NCI-H187 (cell line): Measurements from ENCODE around the gene PRKAG2.
A peak's percentile ranks its signal among the peaks of the same experiment; 100 is the strongest.
"Not testable (repeated sequence)": the region's sequence is repeated elsewhere in the genome, so short reads cannot be mapped to it uniquely, and the experiment has no call there.

Source experiments
- DNase-seq, 2 experiments: peaks; one replicate each; lab custom pipeline; 2025; lab: John Stamatoyannopoulos, UW

PRKAG2 gene

DNA sequence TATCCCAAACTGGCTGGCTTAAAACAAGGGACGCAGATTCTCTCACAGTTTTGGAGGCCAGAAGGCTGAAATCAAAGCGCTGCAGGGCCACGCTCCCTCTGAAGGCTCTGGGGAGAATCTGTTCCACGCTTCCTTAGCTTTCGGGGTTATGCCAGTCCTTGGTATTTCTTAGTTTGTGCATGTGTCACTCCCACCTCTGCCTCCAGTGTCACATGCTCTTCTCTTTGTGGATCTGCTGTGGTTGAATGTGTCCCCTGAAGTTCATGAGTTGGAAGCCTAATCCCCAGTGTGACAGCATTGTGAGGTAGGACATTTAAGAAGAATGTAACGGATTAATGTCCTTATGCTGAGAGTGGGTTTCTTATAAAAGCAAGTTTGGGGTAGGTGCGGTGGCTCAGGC lies 327.8 kb downstream of the PRKAG2 start:
- DNase-seq: no peak

DNA sequence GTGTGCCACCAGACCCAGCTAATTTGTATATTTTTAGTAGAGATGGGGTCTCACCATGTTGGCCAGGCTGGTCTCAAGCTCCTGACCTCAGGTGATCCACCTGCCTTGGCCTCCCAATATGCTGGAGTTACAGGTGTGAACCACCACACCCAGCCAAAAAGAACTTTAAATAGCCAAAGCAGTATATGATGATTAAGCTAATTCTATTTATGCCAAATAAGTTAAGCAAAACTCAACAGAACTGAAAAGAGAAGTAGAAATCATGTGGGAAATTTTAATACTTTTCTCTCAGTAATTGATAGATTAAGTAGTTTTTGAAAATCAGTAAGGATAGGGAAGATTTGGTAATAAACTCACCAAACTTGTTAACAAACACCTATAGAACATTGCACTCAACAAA lies 332.7 kb downstream of the PRKAG2 start:
- DNase-seq: no peak

- no peak for DNase-seq
These were observed 334.2 kb downstream of the PRKAG2 start for GRCh38 chr7:151542606-151543130.

DNA sequence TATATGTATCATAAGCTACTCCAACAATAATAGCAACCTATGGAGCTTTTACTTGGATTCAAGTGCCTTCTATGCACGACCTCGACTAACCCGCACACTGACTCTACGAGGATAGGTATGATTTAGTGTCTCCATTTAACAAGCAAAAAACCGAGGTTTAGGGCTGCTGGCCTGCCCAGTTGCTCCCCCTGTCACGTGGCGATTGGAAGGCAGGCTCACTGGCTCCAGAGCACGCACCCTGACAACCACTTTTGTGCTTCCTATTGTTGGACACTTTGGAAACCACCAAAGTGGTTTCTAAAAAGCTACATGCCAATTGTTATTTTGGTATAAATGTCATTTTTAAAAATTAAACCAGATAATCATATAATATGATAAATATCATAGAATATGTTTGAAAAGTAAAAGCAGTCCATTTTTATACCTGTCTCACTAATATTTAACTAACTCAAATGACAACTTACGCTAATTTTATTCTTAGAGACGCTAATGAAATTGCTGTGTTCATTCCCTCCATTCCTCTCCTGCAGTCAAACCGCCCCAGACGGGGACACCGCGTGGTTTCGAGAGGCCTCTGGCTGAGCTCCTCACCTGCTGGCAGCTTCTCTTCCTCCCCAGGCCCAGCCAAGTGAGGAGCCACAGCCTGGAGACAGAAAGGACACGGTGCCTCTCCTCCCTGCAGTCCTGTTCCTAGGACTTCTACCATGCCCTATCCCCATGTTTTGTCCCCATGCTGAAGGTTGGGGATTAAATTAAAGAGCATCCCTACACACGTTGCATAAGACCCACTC lies 335.0 kb downstream of the PRKAG2 start:
- DNase-seq: no peak

DNA sequence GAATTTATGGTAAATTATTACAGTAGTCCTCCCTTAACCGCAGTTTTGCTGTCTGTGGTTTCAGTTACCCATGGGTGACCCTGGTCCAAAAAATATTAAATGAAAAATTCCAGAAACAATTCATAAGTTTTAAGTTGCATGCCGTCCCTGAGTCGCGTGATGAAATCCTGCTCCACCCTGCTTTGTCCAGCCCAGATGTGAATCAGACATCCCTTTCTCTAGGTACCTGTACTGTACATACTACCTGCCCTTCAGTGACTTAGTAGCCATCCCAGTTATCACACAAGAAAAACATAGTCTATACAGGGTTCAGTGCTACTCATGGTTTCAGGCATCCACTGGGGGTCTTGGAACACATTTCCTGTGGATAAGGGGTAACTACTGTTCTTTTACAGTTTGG lies 336.8 kb downstream of the PRKAG2 start:
- no peak for DNase-seq

DNA sequence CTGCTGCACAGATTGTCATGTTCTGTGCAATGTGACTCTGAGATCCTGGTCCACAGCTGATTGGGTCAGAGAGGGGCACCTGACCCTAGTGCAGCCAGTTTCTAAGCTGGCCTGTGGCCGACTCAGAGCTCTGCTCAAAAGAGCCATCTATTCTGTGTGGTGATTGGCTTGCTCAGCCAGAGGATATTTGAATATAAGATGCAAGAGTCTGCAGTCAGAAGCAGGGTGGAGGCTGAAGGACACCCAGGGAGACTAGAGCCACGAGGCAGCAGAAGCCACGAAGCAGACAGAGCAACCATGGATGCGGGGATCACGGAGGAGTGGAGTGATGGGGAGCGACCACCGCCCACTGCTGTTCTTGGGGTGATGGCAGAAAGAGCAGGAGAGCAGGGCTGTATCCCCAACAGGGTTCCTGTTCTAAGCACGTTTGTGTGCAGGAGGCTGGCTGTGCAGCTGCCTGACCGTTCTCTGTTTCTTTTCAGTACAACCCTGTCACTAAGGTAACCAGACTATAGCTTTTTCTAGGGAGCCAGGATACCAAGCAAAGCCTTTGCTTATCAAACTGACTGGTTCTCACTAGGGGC lies 337.7 kb downstream of the PRKAG2 start:
- peak; percentile 21 to 40 for DNase-seq

- no peak for DNase-seq
These were observed 338.9 kb downstream of the PRKAG2 start for GRCh38 chr7:151537818-151538561.

GRCh38 chr7:151536178-151536577 lies 340.7 kb downstream of the PRKAG2 start:
- DNase-seq: not testable (repeated sequence)

DNA sequence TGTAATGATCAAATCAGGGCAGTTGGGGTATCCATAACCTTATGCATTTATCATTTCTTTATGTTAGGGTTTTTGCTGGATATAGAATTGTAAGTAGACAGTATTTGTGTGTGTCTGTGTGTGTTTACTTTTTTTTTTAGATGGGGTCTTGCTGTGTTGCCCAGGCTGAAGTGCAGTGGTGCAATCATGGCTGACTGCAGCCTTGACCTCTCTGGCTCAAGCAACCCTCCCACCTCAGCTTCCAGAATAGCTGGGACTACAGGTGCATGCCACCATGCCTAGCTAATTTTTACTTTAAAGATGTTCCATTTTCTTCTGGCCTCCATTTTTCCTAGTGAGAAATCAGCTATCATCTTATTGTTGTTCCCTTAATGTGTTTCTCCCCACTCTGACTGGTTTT lies 347.1 kb downstream of the PRKAG2 start:
- no peak for DNase-seq

- DNase-seq: no peak
These were observed 352.1 kb downstream of the PRKAG2 start for GRCh38 chr7:151524845-151525244.

DNA sequence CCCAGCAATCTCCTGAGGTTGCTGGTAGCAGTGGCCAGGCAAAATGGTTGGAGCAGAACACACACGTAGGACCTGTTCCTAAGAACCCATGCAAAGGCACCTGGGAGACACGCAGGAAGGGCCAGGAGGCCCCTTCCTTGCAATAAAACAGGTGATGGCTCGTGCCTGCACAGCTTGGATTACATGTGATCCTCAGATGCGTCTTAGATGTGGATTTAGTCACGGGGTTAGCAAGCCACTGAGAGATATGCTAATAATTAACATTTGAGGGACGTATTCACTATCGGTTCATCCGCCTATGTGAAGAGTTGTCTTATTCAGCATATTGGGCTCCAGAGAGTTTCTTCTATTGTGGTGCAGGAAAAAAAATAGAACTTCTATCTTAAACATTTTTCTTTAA lies 352.6 kb downstream of the PRKAG2 start:
- no peak for DNase-seq

DNA sequence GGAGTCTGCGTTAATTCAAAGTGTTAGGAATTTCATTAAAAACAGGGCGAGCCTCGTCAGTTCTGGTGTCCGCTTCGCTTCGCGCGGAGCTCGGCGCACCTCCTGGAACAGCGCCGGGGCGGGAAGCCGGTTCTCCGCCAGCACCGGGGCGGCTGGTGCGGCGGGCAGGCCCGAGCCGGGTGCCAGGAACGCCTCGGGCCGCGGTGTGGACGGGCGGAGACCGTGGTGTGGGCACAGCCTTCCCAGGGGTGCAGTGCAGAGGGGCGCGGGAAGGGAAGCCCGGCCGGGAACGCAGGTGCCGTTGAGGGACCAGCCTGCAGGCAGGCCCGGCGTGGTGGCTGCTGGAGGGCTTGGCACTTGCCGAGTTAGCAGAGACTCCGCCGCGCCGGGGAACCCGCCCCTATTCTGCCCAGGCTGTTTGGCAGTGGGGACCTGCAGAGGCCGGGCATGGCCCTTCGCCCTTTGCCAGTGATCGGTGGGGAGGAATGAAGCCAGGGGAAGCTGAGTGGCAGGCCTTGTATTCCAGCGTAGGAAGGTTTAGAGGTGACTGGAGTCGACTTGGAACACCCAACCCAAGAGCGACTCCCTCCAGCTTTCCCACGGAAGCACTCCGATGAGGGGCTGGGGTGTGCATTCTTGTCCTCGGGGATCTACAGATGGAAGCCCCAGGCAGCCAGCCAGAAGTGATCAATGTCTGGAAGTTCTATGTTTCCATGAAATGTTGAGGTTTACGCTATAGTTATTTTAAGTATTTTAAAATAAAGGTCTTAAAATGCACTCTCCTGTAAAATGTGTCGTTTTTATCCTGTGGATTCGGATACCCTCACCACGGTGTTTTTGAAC lies 356.3 kb downstream of the PRKAG2 start:
- no peak for DNase-seq

- DNase-seq: peak; percentile 97 to 98
These were observed 357.0 kb downstream of the PRKAG2 start, which contains the start of gene RHEB for GRCh38 chr7:151519765-151520418. Gene RHEB, minus strand, starts transcription at chr7:151519895. Its CDS starts 384 bp downstream, at chr7:151519511.

DNA sequence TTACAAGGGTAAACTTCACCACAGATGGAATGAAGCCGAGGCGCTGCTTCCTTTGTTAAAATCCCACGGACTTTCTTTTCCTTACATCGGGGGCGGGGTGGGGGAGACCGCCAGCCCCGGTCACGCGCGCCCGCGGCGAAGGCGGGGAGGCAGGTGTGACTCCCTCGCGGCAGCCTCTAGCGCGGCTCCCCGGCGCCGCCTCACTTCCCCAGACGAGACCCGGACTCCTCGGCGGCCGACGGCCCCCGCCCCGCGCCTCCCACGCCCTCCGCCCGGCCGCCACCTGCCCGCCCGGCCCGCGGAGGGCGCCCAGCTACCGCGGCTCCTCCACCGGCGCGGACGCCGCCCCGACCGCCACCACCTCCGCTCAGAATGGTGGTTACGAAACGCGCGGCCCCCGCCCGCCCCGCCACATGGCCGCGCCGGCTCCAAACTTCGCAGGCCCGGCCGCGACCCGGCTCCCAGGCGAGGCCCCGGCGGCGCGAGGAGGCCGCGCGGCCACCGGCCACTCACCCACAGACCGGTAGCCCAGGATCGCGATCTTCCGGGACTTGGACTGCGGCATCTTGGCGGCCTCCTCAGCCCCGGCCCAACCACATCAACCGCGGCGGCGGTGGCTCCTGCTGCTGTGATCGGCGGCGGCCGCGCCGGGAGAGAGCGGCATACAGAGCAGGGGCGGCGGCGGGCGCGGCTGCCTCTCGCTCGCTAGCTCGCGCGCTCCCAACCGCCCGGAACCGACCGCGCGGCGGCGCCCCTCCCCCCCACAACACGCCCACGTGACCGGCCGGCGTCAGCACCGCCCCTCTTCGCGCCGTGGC lies 357.8 kb downstream of the PRKAG2 start:
- DNase-seq: not testable (repeated sequence)

GRCh38 chr7:151518105-151518946 lies 358.6 kb downstream of the PRKAG2 start:
- no peak for DNase-seq

DNA sequence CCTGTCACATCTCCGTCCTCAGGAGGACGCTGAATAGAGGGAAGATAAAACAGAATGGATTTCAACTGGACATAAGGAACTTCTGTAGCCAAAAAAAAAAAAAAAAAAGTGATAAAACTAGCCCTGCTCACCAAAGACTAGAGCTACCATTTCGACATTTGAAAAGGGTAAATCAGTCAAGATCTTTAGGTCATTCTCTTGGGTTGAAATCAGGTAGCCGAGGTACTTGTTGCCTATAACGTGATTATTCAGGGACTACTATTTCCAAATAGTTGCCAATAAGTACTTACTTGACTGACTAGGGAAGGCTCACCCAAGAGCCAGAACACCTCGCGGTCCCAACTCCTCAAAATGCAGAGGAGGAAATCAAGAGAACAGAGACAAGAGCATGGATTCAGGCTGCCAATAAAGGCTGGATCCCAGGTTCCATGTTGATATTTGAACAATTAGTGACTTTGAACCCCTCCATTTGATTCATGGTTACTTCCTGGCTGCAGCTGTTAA lies 359.3 kb downstream of the PRKAG2 start:
- DNase-seq: no peak

DNA sequence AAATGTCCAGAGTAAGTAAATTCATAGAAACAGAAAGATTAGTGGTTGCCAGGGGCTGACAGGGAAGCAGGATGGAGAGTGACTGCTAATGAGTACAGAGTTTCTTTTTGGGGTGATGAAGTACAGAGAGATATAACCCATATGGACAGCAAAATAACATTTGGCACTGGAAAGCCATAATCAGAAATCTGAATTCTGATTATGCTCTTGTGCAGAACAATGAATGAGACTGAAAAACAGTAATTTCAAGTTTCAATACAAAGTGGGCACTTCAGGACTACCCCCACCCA lies 361.7 kb downstream of the PRKAG2 start:
- DNase-seq: no peak

DNA sequence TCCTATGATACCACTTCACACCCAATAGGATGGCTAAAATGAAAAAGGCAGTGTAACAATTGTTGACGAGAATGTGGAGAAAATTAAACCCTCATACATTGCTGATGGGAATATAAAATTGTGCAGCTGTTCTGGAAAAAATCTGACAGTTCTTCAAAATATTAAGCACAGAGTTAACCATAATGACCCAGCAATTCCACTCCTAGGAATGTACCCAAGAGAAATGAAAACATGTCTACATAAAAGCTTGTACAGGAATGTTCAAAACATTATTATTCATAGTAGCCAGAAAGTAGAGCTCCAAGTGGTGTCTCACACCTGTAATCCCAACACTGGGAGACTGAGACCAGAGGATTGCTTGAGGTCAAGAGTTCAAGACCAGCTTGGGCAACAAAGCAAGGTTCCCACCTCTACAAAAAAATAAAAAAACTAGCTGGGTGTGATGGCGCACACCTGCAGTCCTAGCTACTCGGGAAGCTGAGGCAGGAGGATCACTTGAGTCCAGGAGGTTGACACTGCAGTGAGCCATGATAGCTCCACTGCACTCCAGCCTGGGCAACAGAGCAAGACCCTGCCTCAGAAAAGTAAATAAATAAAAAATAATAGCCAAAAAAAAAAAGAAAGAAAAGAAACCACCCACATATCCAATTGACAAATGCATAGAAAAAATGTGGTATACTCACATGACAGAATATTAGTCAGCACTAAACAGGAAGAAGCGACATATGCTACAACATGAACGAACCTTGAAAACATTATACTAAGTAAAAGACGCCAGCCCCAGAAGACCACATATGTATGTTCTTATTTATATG lies 362.2 kb downstream of the PRKAG2 start:
- no peak for DNase-seq

- no peak for DNase-seq
These were observed 363.8 kb downstream of the PRKAG2 start for GRCh38 chr7:151513133-151513532.
